ENCODE results near the gene EEF1AKMT4. TPM values are rescaled to one million over a fixed set of nuclear protein-coding genes. Genes with fewer than 3 reads are reported as not detected.
A peak's percentile ranks its signal among the peaks of the same experiment; 100 is the strongest.

EEF1AKMT4 gene
- total RNA-seq, 6 experiments from 2014 or later = 4.9 to 19.4 (median 7.1) TPM

- H3K9me3 ChIP-seq = no peaks in the 10 kb centered on the region
- DNase-seq (peak in 1 of 3 donors; percentile 45), ATAC-seq (no peak)
- H3K4me3 ChIP-seq = peak overlapping the region in 2 of 3 donors; percentile 32 to 42
- WGBS (ENCODE audit: insufficient coverage, low coverage, low lambda C conversion rate, missing lambda C conversion rate) = 2% methylated on average over 12 of the region's 49 CpGs
- intact Hi-C loops (cut with DNase I) = no loop called here
- TF ChIP-seq CTCF (IDR thresholded peaks at IDR 0.05) = no peak
- no peak for TF ChIP-seq POLR2A (IDR thresholded peaks at IDR 0.05)
- peaks cover 0 to 19% (median 0%) of the 10 kb centered on the region in 4 donors for H3K4me1 ChIP-seq
- no peaks in the 10 kb centered on the region for H3K27me3 ChIP-seq
- no peaks in the 10 kb centered on the region for H3K36me3 ChIP-seq
- no peak overlapping the region for H3K27ac ChIP-seq
Observed at GRCh38 chr3:184260724-184261269, 11.3 kb downstream of the EEF1AKMT4 start.

- no peaks in the 10 kb centered on the region for H3K27me3 ChIP-seq
- H3K4me1 ChIP-seq = peaks cover 0 to 19% (median 0%) of the 10 kb centered on the region in 4 donors
- no peaks in the 10 kb centered on the region for H3K36me3 ChIP-seq
- H3K27ac ChIP-seq = no peak within 1 kb of the TSS
- no peak for TF ChIP-seq CTCF (IDR thresholded peaks at IDR 0.05)
- TF ChIP-seq POLR2A (IDR thresholded peaks at IDR 0.05) = no peak
- DNase-seq = peak; percentile 75 to 90 (median 79)
- 0% methylated on average over 9 of the region's 67 CpGs for WGBS (ENCODE audit: insufficient coverage, low coverage, low lambda C conversion rate, missing lambda C conversion rate)
- intact Hi-C loops (cut with DNase I) = no loop called here
- H3K9me3 ChIP-seq = no peaks in the 10 kb centered on the region
- peak within 1 kb of the TSS; percentile 33 to 42 (median 41) for H3K4me3 ChIP-seq
- ATAC-seq = peak; percentile 78 to 94 (median 90)
Observed at GRCh38 chr3:184261270-184261853, 11.9 kb downstream of the EEF1AKMT4 start, which contains the start of gene CAMK2N2. TSS of gene CAMK2N2 (minus strand) at chr3:184261553. CDS start at chr3:184261285, 268 bp downstream.

GRCh38 chr3:184261854-184262763 lies 12.6 kb downstream of the EEF1AKMT4 start:
- H3K27ac ChIP-seq = no peak overlapping the region

More at GRCh38 chr3:184261854-184262763, 12.6 kb downstream of the EEF1AKMT4 start:
- Histone ChIP-seq H3K4me1 (peaks cover 0 to 19% (median 0%) of the 10 kb centered on the region in 4 donors), H3K36me3 (no peaks in the 10 kb centered on the region), H3K27me3 (no peaks in the 10 kb centered on the region), H3K4me3 (peak overlapping the region; percentile 33 to 42 (median 41)), H3K9me3 (no peaks in the 10 kb centered on the region)
- ATAC-seq = peak; percentile 38 to 52 (median 40)
- TF ChIP-seq POLR2A (IDR thresholded peaks at IDR 0.05) (peak; percentile 19), CTCF (IDR thresholded peaks at IDR 0.05) (no peak)
- 2% methylated on average over 25 of the region's 66 CpGs for WGBS (ENCODE audit: insufficient coverage, low coverage, low lambda C conversion rate, missing lambda C conversion rate)
- DNase-seq = peak in 2 of 3 donors; percentile 59 to 73
- intact Hi-C loops (cut with DNase I) = no loop called here
